ENCODE measurements around the gene EFNB2.

Gene EFNB2

GRCh38 chr13:106526738-106527444 lies 8.6 kb downstream of the EFNB2 start:
- no peak overlapping the region for H3K4me3 ChIP-seq (replicated peaks; ENCODE audit: insufficient read depth, low read length)
- H3K27me3 ChIP-seq (ENCODE audit: insufficient read depth, poor library complexity, severe bottlenecking), result peaks cover 14% of the 10 kb centered on the region
- H3K27ac ChIP-seq (replicated peaks), result no peak overlapping the region
- TF ChIP-seq POLR2AphosphoS5 (IDR thresholded peaks at IDR 0.05; ENCODE audit: low read depth) (no peak), GABPA (IDR thresholded peaks at IDR 0.05; ENCODE audit: low read depth) (no peak), SPI1 (IDR thresholded peaks at IDR 0.05; ENCODE audit: borderline replicate concordance, low read depth) (no peak), REST (IDR thresholded peaks at IDR 0.05; ENCODE audit: insufficient replicate concordance, low read depth) (no peak), CTCF (IDR thresholded peaks at IDR 0.05; ENCODE audit: insufficient read depth, low read length) (no peak)
- DNase-seq (ENCODE audit: low read depth in 1 of 2, low spot score in 1 of 2), result no peak

- Histone ChIP-seq H3K4me3 (replicated peaks; ENCODE audit: insufficient read depth, low read length) (no peak overlapping the region), H3K27ac (replicated peaks) (no peak overlapping the region), H3K27me3 (ENCODE audit: insufficient read depth, poor library complexity, severe bottlenecking) (peaks cover 11% of the 10 kb centered on the region)
- DNase-seq (ENCODE audit: low read depth in 1 of 2, low spot score in 1 of 2), result no peak
- TF ChIP-seq SPI1 (IDR thresholded peaks at IDR 0.05; ENCODE audit: borderline replicate concordance, low read depth) (no peak), REST (IDR thresholded peaks at IDR 0.05; ENCODE audit: insufficient replicate concordance, low read depth) (no peak), GABPA (IDR thresholded peaks at IDR 0.05; ENCODE audit: low read depth) (no peak), POLR2AphosphoS5 (IDR thresholded peaks at IDR 0.05; ENCODE audit: low read depth) (no peak), CTCF (IDR thresholded peaks at IDR 0.05; ENCODE audit: insufficient read depth, low read length) (no peak)
Observed at GRCh38 chr13:106525865-106526264, 9.6 kb downstream of the EFNB2 start.

- no peak overlapping the region for H3K27ac ChIP-seq (replicated peaks)
- peaks cover 2% of the 10 kb centered on the region for H3K27me3 ChIP-seq (ENCODE audit: insufficient read depth, poor library complexity, severe bottlenecking)
- no peak overlapping the region for H3K4me3 ChIP-seq (replicated peaks; ENCODE audit: insufficient read depth, low read length)
- TF ChIP-seq REST (IDR thresholded peaks at IDR 0.05; ENCODE audit: insufficient replicate concordance, low read depth) (no peak), SPI1 (IDR thresholded peaks at IDR 0.05; ENCODE audit: borderline replicate concordance, low read depth) (no peak), GABPA (IDR thresholded peaks at IDR 0.05; ENCODE audit: low read depth) (no peak), CTCF (IDR thresholded peaks at IDR 0.05; ENCODE audit: insufficient read depth, low read length) (no peak)
- no peak for DNase-seq (ENCODE audit: low read depth in 1 of 2, low spot score in 1 of 2)
Observed at GRCh38 chr13:106524108-106524507, 11.4 kb downstream of the EFNB2 start.

Data from HL-60 (cell line).